Right lobe of liver (tissue), 4 donors: ENCODE results near the gene RPS6KB2.

Source experiments
- POLR2A ChIP-seq: fragments of 450-650 bp; IDR thresholded peaks from one replicate; pipeline ENCODE4 v1.6.1; 2017; ENCODE audit warnings: antibody characterized with exemption, mild to moderate bottlenecking
- TF ChIP-seq, protein P1 (sequence below), 4 donors: fragments of 200-600 bp in 3 of 4; fragments of 450-650 bp in 1 of 4; IDR thresholded peaks; one replicate each; pipeline versions ENCODE4 v1.5.1 to v1.8.0; 2016 to 2022; ENCODE audit warnings: antibody characterized with exemption in 4 of 4, mild to moderate bottlenecking in 2 of 4
- donor health status: DM: no; HTN: no; CAD: no.
- donor health status: DM: no; HTN: no; CAD: no.
- donor health status: DM: no; HTN: yes; CAD: no.

DNA sequence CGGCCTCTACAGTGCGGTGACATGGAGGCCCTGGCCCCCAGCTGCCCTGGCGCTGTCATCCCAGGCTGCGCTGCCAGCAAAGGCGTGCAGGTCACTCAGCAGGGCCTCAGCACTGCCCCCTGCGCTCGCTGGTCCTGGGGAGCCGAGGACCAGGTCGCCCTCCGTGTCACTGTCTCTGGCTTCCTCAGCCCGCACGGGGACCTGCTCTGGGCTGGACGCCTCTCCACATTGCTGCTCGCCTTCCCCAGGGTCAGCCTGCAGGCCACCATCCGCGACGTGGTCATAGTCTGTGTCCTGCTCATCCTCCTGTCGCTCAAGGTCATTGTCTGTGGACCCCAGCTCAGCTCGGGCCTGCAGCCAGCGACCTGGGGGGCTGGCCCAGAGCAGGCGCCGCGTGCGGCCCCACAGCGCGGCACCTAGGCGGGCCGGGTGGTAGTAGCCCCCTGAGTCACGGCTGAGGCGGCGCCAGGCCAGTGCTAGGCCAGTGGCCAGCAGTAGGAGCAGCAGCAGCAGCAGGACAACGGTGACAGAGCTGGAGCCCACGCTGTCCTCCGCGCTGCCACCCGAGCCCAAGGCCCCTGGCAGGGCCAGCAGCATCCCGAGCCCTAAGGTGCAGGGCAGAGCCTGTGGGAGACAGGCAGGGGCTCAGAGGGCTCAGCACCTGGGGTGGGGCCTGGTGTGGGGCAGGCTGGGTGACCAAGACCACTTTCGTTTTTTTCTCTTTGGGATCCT is 7.6 kb downstream of the RPS6KB2 start:
- TF ChIP-seq, protein P1, sequence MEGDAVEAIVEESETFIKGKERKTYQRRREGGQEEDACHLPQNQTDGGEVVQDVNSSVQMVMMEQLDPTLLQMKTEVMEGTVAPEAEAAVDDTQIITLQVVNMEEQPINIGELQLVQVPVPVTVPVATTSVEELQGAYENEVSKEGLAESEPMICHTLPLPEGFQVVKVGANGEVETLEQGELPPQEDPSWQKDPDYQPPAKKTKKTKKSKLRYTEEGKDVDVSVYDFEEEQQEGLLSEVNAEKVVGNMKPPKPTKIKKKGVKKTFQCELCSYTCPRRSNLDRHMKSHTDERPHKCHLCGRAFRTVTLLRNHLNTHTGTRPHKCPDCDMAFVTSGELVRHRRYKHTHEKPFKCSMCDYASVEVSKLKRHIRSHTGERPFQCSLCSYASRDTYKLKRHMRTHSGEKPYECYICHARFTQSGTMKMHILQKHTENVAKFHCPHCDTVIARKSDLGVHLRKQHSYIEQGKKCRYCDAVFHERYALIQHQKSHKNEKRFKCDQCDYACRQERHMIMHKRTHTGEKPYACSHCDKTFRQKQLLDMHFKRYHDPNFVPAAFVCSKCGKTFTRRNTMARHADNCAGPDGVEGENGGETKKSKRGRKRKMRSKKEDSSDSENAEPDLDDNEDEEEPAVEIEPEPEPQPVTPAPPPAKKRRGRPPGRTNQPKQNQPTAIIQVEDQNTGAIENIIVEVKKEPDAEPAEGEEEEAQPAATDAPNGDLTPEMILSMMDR (IDR thresholded peaks at IDR 0.05), result no peak
- TF ChIP-seq POLR2A, result no peak
